ENCODE results near the gene RRAS.
A peak's percentile ranks its signal among the peaks of the same experiment; 100 is the strongest.

RRAS gene

GRCh38 chr19:49593233-49594113, 46.5 kb downstream of the RRAS start:
- peak overlapping the region; percentile 92 for H3K4me3 ChIP-seq (ENCODE audit: low read depth, low read length)
- TF ChIP-seq CTCF (IDR thresholded peaks at IDR 0.05; ENCODE audit: low read depth, low read length) = no peak
- peak; percentile 97 for DNase-seq
- no peaks in the 10 kb centered on the region for H3K27me3 ChIP-seq
- H3K9me3 ChIP-seq = no peaks in the 10 kb centered on the region
- no peaks in the 10 kb centered on the region for H3K4me1 ChIP-seq
- peaks cover 41% of the 10 kb centered on the region for H3K36me3 ChIP-seq

GRCh38 chr19:49592486-49593232, 47.3 kb downstream of the RRAS start:
- peak overlapping the region; percentile 92 for H3K4me3 ChIP-seq (ENCODE audit: low read depth, low read length)
- no peak for TF ChIP-seq CTCF (IDR thresholded peaks at IDR 0.05; ENCODE audit: low read depth, low read length)
- no peaks in the 10 kb centered on the region for H3K27me3 ChIP-seq
- peaks cover 35% of the 10 kb centered on the region for H3K36me3 ChIP-seq
- H3K9me3 ChIP-seq = no peaks in the 10 kb centered on the region
- DNase-seq = no peak
- H3K4me1 ChIP-seq = no peaks in the 10 kb centered on the region

- Histone ChIP-seq H3K9me3 (no peaks in the 10 kb centered on the region), H3K27me3 (no peaks in the 10 kb centered on the region), H3K36me3 (peaks cover 27% of the 10 kb centered on the region), H3K4me3 (ENCODE audit: low read depth, low read length) (peak overlapping the region; percentile 92), H3K4me1 (no peaks in the 10 kb centered on the region)
- no peak for TF ChIP-seq CTCF (IDR thresholded peaks at IDR 0.05; ENCODE audit: low read depth, low read length)
- peak; percentile 53 for DNase-seq
Measured at GRCh38 chr19:49591731-49592485, 48.0 kb downstream of the RRAS start.

GRCh38 chr19:49590971-49591730, 48.8 kb downstream of the RRAS start, which contains the start of gene PRR12:
PRR12 (plus strand) TSS chr19:49591182; CDS start chr19:49591655, 473 bp downstream.
- DNase-seq = peak; percentile 72
- H3K9me3 ChIP-seq = no peaks in the 10 kb centered on the region
- no peaks in the 10 kb centered on the region for H3K4me1 ChIP-seq
- peaks cover 21% of the 10 kb centered on the region for H3K36me3 ChIP-seq
- H3K4me3 ChIP-seq (ENCODE audit: low read depth, low read length) = peak within 1 kb of the TSS; percentile 92
- H3K27me3 ChIP-seq = no peaks in the 10 kb centered on the region
- no peak for TF ChIP-seq CTCF (IDR thresholded peaks at IDR 0.05; ENCODE audit: low read depth, low read length)

GRCh38 chr19:49590071-49590970, 49.6 kb downstream of the RRAS start:
- Histone ChIP-seq H3K27me3 (no peaks in the 10 kb centered on the region), H3K36me3 (peaks cover 14% of the 10 kb centered on the region), H3K4me1 (peaks cover 1% of the 10 kb centered on the region; the same call in 1 of the 2 replicates), H3K9me3 (no peaks in the 10 kb centered on the region), H3K4me3 (ENCODE audit: low read depth, low read length) (peak overlapping the region; percentile 86)
- DNase-seq = peak; percentile 98
- TF ChIP-seq CTCF (IDR thresholded peaks at IDR 0.05; ENCODE audit: low read depth, low read length) = peak; percentile 17; the same call in 1 of the 2 replicates
